ENCODE results near the gene SLC37A4.
"Not testable (repeated sequence)": the region's sequence is repeated elsewhere in the genome, so short reads cannot be mapped to it uniquely, and the experiment has no call there.

The SLC37A4 gene

DNA sequence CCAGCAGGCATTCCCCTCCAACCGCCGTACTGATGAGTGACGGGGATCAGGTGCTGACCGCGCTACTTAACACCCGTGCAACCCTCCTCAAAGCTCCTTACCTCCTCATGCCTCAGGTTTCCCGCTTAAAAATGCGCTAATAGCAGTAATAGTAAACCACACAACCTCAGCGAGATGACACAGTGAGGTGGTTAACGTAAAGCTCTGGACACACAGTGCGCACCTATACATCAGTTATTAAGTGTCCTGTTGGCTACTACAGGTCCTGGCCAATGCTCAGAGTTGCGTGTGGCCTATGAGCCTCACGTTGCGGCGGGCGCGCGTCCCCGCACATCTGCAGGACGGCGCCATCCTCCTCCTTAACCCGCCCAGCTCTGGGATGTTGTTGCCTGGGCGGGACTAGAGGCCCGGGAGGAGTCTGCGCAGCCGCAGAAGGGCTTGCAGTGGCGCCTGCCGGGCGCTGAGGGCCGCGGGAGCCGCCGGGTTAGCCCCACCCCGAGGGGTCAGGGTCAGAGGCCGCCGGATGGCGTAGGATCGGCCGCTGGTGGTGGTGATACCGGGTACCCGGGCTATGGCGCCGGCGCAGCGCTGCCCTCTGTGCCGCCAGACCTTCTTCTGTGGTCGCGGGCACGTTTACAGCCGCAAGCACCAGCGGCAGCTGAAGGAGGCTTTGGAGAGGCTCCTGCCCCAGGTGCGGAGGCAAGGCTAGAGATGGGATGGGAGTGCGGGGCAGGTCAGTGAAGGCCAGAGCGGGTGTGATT lies 32.9 kb downstream of the SLC37A4 start, which contains the start of gene CENATAC:
CENATAC (plus strand) TSS at position 512 of the 761 bp plus-strand sequence; CDS start at position 572, 60 bp downstream.
- peak; percentile 89 to 93 for DNase-seq (ENCODE audit: low read depth in 1 of 2, low spot score in 1 of 2)
- TF ChIP-seq, protein P1, sequence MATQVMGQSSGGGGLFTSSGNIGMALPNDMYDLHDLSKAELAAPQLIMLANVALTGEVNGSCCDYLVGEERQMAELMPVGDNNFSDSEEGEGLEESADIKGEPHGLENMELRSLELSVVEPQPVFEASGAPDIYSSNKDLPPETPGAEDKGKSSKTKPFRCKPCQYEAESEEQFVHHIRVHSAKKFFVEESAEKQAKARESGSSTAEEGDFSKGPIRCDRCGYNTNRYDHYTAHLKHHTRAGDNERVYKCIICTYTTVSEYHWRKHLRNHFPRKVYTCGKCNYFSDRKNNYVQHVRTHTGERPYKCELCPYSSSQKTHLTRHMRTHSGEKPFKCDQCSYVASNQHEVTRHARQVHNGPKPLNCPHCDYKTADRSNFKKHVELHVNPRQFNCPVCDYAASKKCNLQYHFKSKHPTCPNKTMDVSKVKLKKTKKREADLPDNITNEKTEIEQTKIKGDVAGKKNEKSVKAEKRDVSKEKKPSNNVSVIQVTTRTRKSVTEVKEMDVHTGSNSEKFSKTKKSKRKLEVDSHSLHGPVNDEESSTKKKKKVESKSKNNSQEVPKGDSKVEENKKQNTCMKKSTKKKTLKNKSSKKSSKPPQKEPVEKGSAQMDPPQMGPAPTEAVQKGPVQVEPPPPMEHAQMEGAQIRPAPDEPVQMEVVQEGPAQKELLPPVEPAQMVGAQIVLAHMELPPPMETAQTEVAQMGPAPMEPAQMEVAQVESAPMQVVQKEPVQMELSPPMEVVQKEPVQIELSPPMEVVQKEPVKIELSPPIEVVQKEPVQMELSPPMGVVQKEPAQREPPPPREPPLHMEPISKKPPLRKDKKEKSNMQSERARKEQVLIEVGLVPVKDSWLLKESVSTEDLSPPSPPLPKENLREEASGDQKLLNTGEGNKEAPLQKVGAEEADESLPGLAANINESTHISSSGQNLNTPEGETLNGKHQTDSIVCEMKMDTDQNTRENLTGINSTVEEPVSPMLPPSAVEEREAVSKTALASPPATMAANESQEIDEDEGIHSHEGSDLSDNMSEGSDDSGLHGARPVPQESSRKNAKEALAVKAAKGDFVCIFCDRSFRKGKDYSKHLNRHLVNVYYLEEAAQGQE (IDR thresholded peaks at IDR 0.05; ENCODE audit: insufficient replicate concordance, low read depth): peak; percentile 33
- TF ChIP-seq, protein P2, sequence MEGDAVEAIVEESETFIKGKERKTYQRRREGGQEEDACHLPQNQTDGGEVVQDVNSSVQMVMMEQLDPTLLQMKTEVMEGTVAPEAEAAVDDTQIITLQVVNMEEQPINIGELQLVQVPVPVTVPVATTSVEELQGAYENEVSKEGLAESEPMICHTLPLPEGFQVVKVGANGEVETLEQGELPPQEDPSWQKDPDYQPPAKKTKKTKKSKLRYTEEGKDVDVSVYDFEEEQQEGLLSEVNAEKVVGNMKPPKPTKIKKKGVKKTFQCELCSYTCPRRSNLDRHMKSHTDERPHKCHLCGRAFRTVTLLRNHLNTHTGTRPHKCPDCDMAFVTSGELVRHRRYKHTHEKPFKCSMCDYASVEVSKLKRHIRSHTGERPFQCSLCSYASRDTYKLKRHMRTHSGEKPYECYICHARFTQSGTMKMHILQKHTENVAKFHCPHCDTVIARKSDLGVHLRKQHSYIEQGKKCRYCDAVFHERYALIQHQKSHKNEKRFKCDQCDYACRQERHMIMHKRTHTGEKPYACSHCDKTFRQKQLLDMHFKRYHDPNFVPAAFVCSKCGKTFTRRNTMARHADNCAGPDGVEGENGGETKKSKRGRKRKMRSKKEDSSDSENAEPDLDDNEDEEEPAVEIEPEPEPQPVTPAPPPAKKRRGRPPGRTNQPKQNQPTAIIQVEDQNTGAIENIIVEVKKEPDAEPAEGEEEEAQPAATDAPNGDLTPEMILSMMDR (IDR thresholded peaks at IDR 0.05; ENCODE audit: insufficient read depth, low read length): no peak
- TF ChIP-seq SPI1 (IDR thresholded peaks at IDR 0.05; ENCODE audit: borderline replicate concordance, low read depth): no peak
- TF ChIP-seq GABPA (IDR thresholded peaks at IDR 0.05; ENCODE audit: low read depth): no peak
- peak; percentile 84 for TF ChIP-seq POLR2AphosphoS5 (IDR thresholded peaks at IDR 0.05; ENCODE audit: low read depth)
- Histone ChIP-seq H3K27me3 (ENCODE audit: insufficient read depth, poor library complexity, severe bottlenecking) (no peaks in the 10 kb centered on the region), H3K27ac (replicated peaks) (peak within 1 kb of the TSS; percentile 71), H3K4me3 (replicated peaks; ENCODE audit: insufficient read depth, low read length) (peak within 1 kb of the TSS; percentile 84)

DNA sequence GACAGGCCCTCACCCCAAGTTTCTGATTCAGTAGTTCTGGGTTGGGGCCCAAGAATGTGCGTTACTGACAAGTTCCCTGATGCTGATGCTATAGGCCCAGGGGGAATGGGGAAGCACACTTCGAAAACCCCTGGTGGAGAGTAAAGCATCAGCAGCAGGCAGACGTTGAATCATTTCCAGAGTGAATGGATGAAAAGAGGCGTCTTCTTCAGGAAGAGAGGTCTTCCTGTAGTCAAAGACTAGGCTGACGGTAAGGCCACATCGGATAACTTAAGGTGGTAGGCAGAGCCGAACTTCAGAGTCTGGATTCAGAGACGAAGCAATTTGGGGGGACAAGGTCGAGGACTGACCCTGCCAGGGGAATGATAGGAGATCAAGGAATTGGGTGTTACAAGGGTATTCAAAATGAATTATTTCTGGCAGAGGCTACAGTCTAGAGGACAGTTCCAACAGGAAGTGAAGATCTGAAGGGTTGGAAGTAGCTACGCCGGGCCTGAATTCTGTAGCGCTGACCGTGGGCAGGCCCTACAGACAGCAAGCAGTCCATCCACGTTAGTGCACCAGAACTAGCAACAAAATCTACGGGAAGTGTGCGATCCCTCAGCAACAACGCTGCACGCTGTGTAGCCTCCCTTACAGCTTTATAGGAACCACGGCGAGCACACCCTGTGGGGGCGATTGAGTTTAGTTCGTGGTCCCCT lies 33.6 kb downstream of the SLC37A4 start:
- Histone ChIP-seq H3K4me3 (replicated peaks; ENCODE audit: insufficient read depth, low read length) (peak overlapping the region; percentile 84), H3K27me3 (ENCODE audit: insufficient read depth, poor library complexity, severe bottlenecking) (no peaks in the 10 kb centered on the region), H3K27ac (replicated peaks) (peak overlapping the region; percentile 71)
- no peak for TF ChIP-seq GABPA (IDR thresholded peaks at IDR 0.05; ENCODE audit: low read depth)
- TF ChIP-seq, protein P1 (IDR thresholded peaks at IDR 0.05; ENCODE audit: insufficient replicate concordance, low read depth): no peak
- TF ChIP-seq SPI1 (IDR thresholded peaks at IDR 0.05; ENCODE audit: borderline replicate concordance, low read depth): peak; percentile 26; the same call in 1 of the 2 replicates
- TF ChIP-seq POLR2AphosphoS5 (IDR thresholded peaks at IDR 0.05; ENCODE audit: low read depth): no peak
- TF ChIP-seq, protein P2 (IDR thresholded peaks at IDR 0.05; ENCODE audit: insufficient read depth, low read length): peak; percentile 67
- DNase-seq (ENCODE audit: low read depth in 1 of 2, low spot score in 1 of 2): peak; percentile 67 to 71

DNA sequence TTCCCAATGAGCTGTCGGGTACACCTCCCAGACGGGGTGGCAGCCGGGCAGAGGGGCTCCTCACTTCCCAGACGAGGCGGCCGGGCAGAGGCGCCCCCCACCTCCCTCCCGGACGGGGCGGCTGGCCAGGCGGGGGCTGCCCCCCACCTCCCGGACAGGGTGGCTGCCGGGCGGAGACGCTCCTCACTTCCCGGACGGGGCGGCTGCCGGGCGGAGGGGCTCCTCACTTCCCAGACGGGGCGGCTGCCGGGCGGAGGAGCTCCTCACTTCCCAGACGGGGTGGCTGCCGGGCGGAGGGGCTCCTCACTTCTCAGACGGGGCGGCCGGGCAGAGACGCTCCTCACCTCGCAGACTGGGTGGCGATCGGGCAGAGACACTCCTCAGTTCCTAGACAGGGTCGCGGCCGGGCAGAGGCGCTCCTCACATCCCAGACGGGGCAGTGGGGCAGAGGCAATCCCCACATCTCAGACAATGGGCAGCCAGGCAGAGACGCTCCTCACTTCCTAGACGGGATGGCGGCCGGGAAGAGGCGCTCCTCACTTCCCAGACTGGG lies 39.1 kb downstream of the SLC37A4 start:
- not testable (repeated sequence) for H3K4me3 ChIP-seq (replicated peaks; ENCODE audit: insufficient read depth, low read length); H3K27ac ChIP-seq (replicated peaks); H3K27me3 ChIP-seq (ENCODE audit: insufficient read depth, poor library complexity, severe bottlenecking); DNase-seq (ENCODE audit: low read depth in 1 of 2, low spot score in 1 of 2)

DNA sequence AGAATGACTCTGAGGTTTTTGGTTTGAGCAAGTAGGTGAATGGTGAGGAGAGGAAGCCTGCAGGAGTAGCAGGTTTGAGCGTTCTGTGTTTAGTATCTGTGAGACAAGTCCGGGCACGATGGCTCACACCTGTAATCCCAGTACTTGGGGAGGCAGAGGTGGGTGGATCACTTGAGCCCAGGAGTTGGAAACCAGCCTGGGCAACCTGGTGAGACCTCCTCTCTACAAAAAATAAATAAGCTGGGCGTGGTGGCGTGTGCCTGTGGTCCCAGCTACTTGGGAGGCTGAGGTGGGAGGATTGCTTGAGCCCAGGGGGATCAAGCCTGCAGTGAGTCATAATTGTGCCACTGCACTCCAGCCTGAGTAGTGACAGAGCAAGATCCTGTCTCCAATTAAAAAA lies 42.4 kb downstream of the SLC37A4 start:
- Histone ChIP-seq H3K27ac (replicated peaks) (no peak overlapping the region), H3K4me3 (replicated peaks; ENCODE audit: insufficient read depth, low read length) (no peak overlapping the region), H3K27me3 (ENCODE audit: insufficient read depth, poor library complexity, severe bottlenecking) (no peaks in the 10 kb centered on the region)
- TF ChIP-seq GABPA (IDR thresholded peaks at IDR 0.05; ENCODE audit: low read depth) (no peak), POLR2AphosphoS5 (IDR thresholded peaks at IDR 0.05; ENCODE audit: low read depth) (no peak), SPI1 (IDR thresholded peaks at IDR 0.05; ENCODE audit: borderline replicate concordance, low read depth) (no peak)
- TF ChIP-seq, protein P2 (IDR thresholded peaks at IDR 0.05; ENCODE audit: insufficient read depth, low read length): no peak
- TF ChIP-seq, protein P1 (IDR thresholded peaks at IDR 0.05; ENCODE audit: insufficient replicate concordance, low read depth): no peak
- DNase-seq (ENCODE audit: low read depth in 1 of 2, low spot score in 1 of 2): no peak
